Heart left ventricle (tissue), 16 donors: ENCODE results near the gene RETN. TPM values are rescaled to one million over a fixed set of nuclear protein-coding genes. Genes with fewer than 3 reads are reported as not detected.
A peak's percentile ranks its signal among the peaks of the same experiment; 100 is the strongest.

Experiments
- ATAC-seq, 4 donors: fragments of 200-7000 bp; cut with Tn5 transposase; one replicate each; pipeline ENCODE4 v1.9.1; 2020 to 2022; ENCODE audit warnings: moderate library complexity in 4 of 4, mild to moderate bottlenecking in 3 of 4, moderate number of reproducible peaks in 1 of 4
- DNase-seq, 5 donors: peaks; one replicate each; pipeline ENCODE4 v3.0.0-alpha.2; 2020
- H3K27ac ChIP-seq, 12 donors: fragments of 200-600 bp; sonication (generic) in 4 of 12; one replicate each; pipeline versions ENCODE4 v1.5.0 to v1.8.0; 2016 to 2022; ENCODE audit warnings: mild to moderate bottlenecking in 2 of 12
- H3K27me3 ChIP-seq, 9 donors: fragments of 200-600 bp; sonication (generic) in 2 of 9; one replicate each; pipeline versions ENCODE4 v1.5.1 to v1.8.0; 2016 to 2022; ENCODE audit warnings: mild to moderate bottlenecking in 3 of 9
- H3K36me3 ChIP-seq, 9 donors: fragments of 200-600 bp; sonication (generic) in 2 of 9; one replicate each; pipeline versions ENCODE4 v1.5.0 to v1.8.0; 2018 to 2022; ENCODE audit warnings: mild to moderate bottlenecking in 2 of 9
- H3K4me1 ChIP-seq, 12 donors: fragments of 200-600 bp; sonication (generic) in 4 of 12; one replicate each; pipeline versions ENCODE4 v1.5.0 to v1.8.0; 2016 to 2022; ENCODE audit warnings: mild to moderate bottlenecking in 3 of 12
- H3K4me3 ChIP-seq, 12 donors: fragments of 200-600 bp; sonication (generic) in 4 of 12; one replicate each; pipeline versions ENCODE4 v1.5.0 to v1.8.0; 2017 to 2022; ENCODE audit warnings: mild to moderate bottlenecking in 9 of 12, moderate library complexity in 4 of 12
- H3K9me3 ChIP-seq, 12 donors: fragments of 200-600 bp; sonication (generic) in 4 of 12; one replicate each; pipeline versions ENCODE4 v1.5.0 to v1.8.0; 2016 to 2022; ENCODE audit warnings: mild to moderate bottlenecking in 1 of 12
- CTCF ChIP-seq, 12 donors: fragments of 200-600 bp; sonication (generic) in 4 of 12; IDR thresholded peaks; one replicate each; pipeline versions ENCODE4 v1.5.0 to v1.8.0; 2018 to 2022; ENCODE audit warnings: antibody characterized with exemption in 12 of 12, mild to moderate bottlenecking in 5 of 12
- POLR2A ChIP-seq, 2 donors: fragments of 450-650 bp; IDR thresholded peaks; one replicate each; pipeline ENCODE4 v1.6.1; 2017; ENCODE audit warnings: antibody characterized with exemption in 2 of 2, mild to moderate bottlenecking in 2 of 2, moderate library complexity in 2 of 2
- WGBS, 4 donors: extraction: QIAGEN DNeasy Blood & Tissue Kit in 2 of 4; methylation state at CpG; one replicate each; pipeline versions ENCODE4 v1.1.5 to v1.1.7; 2013 to 2018; 5-methylcytosine and 5-hydroxymethylcytosine counted together
- intact Hi-C, 10 donors: fragments of 100-400 bp; cut with DNase I; formaldehyde crosslinking; loops; one replicate each; pipeline versions ENCODE4 v1.11.1 to v1.14.2; 2022
- polyA plus RNA-seq, 2 donors: library from polyadenylated mRNA; stranded (reverse); fragments of 200-250 nt; gene quantifications; one replicate each; pipeline ENCODE4 v1.2.3, GENCODE V29; 2013
- total RNA-seq, 9 donors: library from RNA; depleted of rRNA in 2 of 9; stranded (reverse); fragments of >200 nt in 2 of 9; fragmentation: NEBNext Ultra II Directional in 3 of 9; extraction: Animal tissue kit (Norgen Biotek cat#: 25700) in 3 of 9; gene quantifications; one replicate each; pipeline versions ENCODE4 v1.1.0 to v1.2.4, GENCODE V29; 2016 to 2023
- donor health status: ischemic (EF 13 %, LVEDD 7.1; RV severe dilation, severe dysfunction).
- donor health status: healthy with polysubstance abuse.
- donor health status: DM: no; HTN: yes; CAD: no.
- donor health status: DM: no; HTN: no; CAD: no.
- donor health status: ischemic (EF 25% LVEDD 6.9; RV normal size, moderate dysfunction).
- donor health status: ischemic (EF 25% LVEDD 5.7; RV mildly dilated, moderate dysfunction).
- donor health status: healthy.
- donor health status: DM: yes; HTN: yes; CAD: no.
- donor health status: ischemic (EF 35%, LVEDD 5.7; RV mildly dilated, moderate dysfunction).
- donor health status: nonischemic (EF 11% LVEDD 7.7; RV severe dilation, severe dysfunction).
- donor health status: DM: yes; HTN: yes; CAD: no.
- donor health status: PGD.
- donor health status: ischemic (EF 29% LVEDD 5.4; RV normal size, mild dysfunction).
- donor health status: nonischemic (EF 23%, LVEDD 6.1; RV moderate dilation, normal function).

Gene RETN
- total and polyA plus RNA-seq, 11 donors: 2.6 to 9.2 (median 4.8) TPM; not detected in 8

GRCh38 chr19:7677669-7678311 is 8.9 kb downstream of the RETN start:
- Histone ChIP-seq H3K9me3 (peaks cover 0 to 7% (median 0%) of the 10 kb centered on the region in 12 donors), H3K27ac (no peak overlapping the region), H3K27me3 (peaks cover 0 to 30% (median 6%) of the 10 kb centered on the region in 9 donors), H3K4me3 (no peak overlapping the region), H3K4me1 (peaks cover 0 to 41% (median 8%) of the 10 kb centered on the region in 12 donors), H3K36me3 (peaks cover 0 to 8% (median 6%) of the 10 kb centered on the region in 9 donors)
- intact Hi-C loops: loop anchor here in 6 of 10 donors (2.0 to 10.0 kb wide), 6 partner anchors 25 to 325 kb away; no protein-coding TSS in a partner anchor
- TF ChIP-seq CTCF (IDR thresholded peaks at IDR 0.05): no peak
- no peak for TF ChIP-seq POLR2A (IDR thresholded peaks at IDR 0.05)
- 23 to 37% (median 28%) methylated on average over 12 of the region's 12 CpGs for WGBS, 4 donors
- no peak for ATAC-seq
- DNase-seq: no peak

- H3K36me3 ChIP-seq: peaks cover 0 to 22% (median 18%) of the 10 kb centered on the region in 9 donors
- 52 to 61% (median 57%) methylated on average over 28 to 30 of the region's 30 CpGs for WGBS, 4 donors
- TF ChIP-seq POLR2A (IDR thresholded peaks at IDR 0.05) (no peak), CTCF (IDR thresholded peaks at IDR 0.05) (peak in 3 of 12 donors; percentile 5 to 14 (median 6))
- H3K9me3 ChIP-seq: peaks cover 0 to under 1% (median 0%) of the 10 kb centered on the region in 12 donors
- ATAC-seq (no peak), DNase-seq (peak in 1 of 5 donors; percentile 36)
- H3K27me3 ChIP-seq: peaks cover 0 to 30% (median 6%) of the 10 kb centered on the region in 9 donors
- no peak overlapping the region for H3K27ac ChIP-seq
- intact Hi-C loops: loop anchor here in 6 of 10 donors (2.0 to 10.0 kb wide), 6 partner anchors 26 to 327 kb away; no protein-coding TSS in a partner anchor
- H3K4me3 ChIP-seq: no peak overlapping the region
- peaks cover 0 to 38% (median 8%) of the 10 kb centered on the region in 12 donors for H3K4me1 ChIP-seq
Observed at GRCh38 chr19:7678971-7679751, 10.3 kb downstream of the RETN start.

GRCh38 chr19:7679771-7680605 is 11.1 kb downstream of the RETN start:
- ATAC-seq: no peak

More at GRCh38 chr19:7679771-7680605, 11.1 kb downstream of the RETN start:
- peaks cover 0 to 30% (median 25%) of the 10 kb centered on the region in 9 donors for H3K36me3 ChIP-seq
- peak overlapping the region in 11 of 12 donors; percentile 71 to 100 (median 96) for H3K4me3 ChIP-seq
- no peak for DNase-seq
- 49 to 57% (median 53%) methylated on average over 22 of the region's 22 CpGs for WGBS, 4 donors
- H3K9me3 ChIP-seq: no peaks in the 10 kb centered on the region
- H3K4me1 ChIP-seq: peaks cover 0 to 36% (median 8%) of the 10 kb centered on the region in 12 donors
- TF ChIP-seq POLR2A (IDR thresholded peaks at IDR 0.05) (no peak), CTCF (IDR thresholded peaks at IDR 0.05) (no peak)
- intact Hi-C loops: loop anchor here (1.0 to 10.0 kb wide), 15 partner anchors 27 to 575 kb away; partner anchors contain the start of gene MAP2K7 (in 1 of the 10)
- peak overlapping the region in 2 of 12 donors; percentile 86 to 93 for H3K27ac ChIP-seq
- H3K27me3 ChIP-seq: peaks cover 0 to 30% (median 6%) of the 10 kb centered on the region in 9 donors
